GM21526 (cell line): ENCODE data around the gene MRPS34.
"Not testable (repeated sequence)": the region's sequence is repeated elsewhere in the genome, so short reads cannot be mapped to it uniquely, and the experiment has no call there.

ENCODE experiments used
- ATAC-seq: cut with Tn5 transposase; IDR thresholded peaks from one replicate; pipeline ENCODE4 v1.9.1; 2021; ENCODE audit warnings: moderate library complexity; ENCODE audit not compliant: unreplicated experiment, low FRiP score

The MRPS34 gene

GRCh38 chr16:1757714-1758461 lies 15.0 kb downstream of the MRPS34 start:
- no peak for ATAC-seq

GRCh38 chr16:1754204-1754603 lies 18.7 kb downstream of the MRPS34 start:
- ATAC-seq = no peak

DNA sequence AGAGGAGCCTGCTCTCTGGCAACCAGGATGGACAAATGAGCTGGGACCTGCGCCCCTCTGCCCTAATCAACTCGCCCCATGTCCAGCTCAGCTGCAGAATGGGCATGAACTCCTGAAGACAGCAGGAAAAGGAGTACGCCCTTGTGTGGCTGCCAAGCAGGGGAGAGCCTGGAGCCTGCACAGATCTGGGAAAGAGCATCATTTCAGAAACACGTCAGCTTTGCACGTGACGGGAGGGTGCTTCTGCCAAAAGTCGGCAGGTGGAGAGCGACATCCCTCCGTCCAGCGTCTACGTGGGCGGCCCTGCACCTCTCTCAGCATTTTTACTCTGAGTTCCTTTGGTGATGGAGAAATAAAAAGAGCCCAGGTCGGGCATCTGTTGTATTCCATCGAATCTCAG lies 20.1 kb downstream of the MRPS34 start:
- no peak for ATAC-seq

GRCh38 chr16:1751946-1752345 lies 21.0 kb downstream of the MRPS34 start:
- ATAC-seq = no peak

DNA sequence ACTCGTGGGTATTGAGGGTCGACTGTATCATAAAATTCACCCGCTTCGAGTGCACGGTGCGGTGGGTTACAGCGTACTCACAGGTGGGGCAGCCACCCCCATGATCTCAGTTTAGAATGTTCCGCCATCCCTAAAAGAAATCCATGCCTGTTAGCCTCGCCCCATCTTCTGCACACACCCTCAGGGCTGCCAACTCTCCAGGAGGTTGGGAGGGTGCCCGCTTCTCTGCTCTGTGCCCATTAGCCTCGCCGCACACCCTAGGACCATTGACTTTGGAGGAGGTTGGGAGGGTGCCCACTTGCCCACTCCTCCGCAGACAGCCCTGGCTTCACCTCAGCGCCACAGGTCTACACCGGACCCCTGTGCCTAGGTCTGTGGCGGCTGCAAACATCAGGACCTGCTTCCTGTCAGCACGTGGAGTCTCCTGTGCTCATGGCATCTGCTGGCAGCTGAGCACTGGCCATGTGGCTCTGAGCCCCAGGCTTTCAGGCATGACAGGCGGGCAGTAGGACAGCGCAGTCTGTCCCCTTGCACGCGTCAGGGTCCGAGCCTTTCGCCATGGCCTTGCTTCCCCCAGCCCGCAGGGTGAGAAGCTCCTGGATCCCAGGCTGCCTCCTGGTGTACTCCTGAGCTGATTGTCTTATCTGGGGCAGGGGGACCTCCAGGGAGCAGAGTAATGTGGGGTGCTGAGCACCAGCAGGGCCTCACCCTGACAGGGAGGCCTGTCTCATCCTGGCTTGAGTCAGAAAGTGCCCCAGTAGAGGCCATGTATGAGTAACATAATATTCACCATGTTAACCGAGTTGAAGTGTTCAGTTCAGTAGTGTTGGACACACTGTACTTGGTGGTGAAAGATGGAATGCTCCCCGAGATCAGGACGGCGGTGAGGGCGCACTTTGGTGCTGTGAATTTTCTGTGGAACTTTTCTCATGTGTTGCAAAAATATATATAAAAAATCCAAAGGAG lies 23.5 kb downstream of the MRPS34 start:
- ATAC-seq = no peak

- no peak for ATAC-seq
Measured at GRCh38 chr16:1747934-1748333, 25.0 kb downstream of the MRPS34 start.

DNA sequence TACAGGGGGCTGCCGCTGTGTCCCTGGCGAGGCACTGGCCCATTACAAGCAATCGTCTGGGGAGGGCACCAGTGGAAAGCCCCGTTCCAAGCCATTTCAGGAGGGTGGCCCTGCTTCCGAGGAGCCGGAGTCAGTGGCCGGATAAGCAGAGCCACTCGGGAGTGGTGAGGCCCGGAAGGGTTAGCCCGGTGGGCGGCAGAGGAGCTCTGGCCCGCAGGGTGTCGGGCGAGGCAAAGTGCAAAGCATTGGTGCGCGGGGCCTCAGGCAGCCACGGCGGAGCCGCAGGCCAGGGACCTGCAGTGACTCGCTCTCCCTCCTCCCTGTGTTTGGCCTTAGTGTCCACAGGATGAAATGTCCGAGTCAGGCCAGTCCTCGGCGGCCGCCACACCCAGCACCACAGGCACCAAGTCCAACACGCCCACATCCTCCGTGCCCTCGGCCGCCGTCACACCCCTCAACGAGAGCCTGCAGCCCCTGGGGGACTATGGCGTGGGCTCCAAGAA lies 26.2 kb downstream of the MRPS34 start:
- no peak for ATAC-seq

- no peak for ATAC-seq
Measured at GRCh38 chr16:1745900-1746692, 26.8 kb downstream of the MRPS34 start.

DNA sequence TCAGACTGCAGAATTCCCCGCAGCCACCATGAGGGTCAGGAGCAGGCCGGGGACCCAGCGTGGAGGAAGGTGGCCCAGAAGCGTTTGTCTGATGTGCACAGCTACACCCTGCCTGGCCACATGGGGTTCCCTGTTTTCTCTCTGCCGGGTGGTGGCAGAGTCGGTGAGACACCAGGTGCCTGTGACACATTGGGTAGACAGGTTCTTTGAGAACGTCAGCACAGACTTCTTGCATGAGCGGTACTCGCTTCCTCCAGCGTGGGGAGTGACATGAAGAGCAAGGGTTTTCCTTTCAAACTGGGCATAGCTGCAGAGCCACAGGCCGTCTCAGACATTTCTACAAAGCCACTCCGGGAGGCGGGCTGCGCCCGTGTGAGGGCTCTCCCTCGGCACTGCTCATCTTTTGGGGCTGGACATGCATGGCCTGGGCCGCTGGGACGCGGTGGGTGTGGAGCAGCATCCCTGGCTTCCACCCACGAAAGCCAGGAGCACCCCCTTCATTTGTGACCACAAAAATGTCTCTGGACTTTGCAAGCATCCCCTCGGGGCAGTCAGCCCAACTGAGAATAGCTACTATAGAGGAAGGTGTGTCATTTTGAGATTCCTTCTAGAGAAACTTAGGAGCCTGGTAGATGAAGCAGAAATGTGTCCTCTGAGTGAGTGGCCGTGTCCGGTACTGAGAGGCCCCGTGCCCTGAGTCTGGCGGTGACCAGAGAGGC lies 27.6 kb downstream of the MRPS34 start:
- no peak for ATAC-seq

GRCh38 chr16:1744338-1744840 lies 28.5 kb downstream of the MRPS34 start:
- no peak for ATAC-seq

DNA sequence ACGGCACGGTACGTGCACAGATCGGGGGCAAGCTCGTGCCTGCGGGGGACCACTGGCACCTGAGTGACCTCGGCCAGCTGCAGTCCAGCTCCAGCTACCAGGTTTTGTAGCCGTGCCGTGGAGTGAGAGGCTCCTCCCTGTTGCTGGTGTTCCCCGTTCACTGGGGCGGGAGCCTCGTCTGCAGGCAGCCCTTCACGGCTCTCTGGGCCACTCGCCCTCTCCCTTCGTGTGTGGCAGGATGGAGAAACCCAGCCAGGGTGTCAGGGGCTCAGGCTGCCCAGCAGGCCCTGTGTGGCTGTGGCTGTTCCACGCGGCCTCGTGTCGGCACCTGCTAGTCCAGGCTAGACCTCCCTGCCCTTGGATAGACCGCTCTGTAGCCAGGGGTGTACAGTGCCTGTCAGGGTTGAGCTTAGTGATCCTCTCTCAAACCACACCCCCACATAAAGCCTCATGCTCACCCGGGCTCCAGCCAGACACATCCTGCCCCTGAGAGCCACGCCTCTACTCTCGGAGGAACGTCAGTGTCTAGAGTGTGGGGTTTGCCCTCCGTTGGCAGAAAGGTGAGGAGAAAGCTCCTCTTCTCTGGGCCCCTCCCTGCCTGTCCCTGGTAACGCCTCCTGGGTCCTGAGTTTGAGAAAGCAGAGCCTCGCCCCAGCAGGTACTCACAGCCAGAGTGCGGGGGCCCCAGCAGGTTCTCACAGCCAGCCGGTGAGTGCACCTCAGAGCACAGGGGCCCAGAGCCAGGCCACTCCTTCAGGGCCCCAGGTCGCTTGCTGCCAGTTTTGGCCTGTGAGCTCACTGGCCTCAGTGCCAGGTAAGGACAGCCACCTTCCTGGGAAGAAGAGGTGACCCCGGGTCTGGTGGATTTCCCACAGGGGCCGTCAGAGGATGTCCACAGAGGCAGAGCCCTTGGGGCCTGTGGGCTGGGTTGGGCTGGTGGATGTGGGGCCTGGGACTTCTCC lies 29.3 kb downstream of the MRPS34 start:
- no peak for ATAC-seq

DNA sequence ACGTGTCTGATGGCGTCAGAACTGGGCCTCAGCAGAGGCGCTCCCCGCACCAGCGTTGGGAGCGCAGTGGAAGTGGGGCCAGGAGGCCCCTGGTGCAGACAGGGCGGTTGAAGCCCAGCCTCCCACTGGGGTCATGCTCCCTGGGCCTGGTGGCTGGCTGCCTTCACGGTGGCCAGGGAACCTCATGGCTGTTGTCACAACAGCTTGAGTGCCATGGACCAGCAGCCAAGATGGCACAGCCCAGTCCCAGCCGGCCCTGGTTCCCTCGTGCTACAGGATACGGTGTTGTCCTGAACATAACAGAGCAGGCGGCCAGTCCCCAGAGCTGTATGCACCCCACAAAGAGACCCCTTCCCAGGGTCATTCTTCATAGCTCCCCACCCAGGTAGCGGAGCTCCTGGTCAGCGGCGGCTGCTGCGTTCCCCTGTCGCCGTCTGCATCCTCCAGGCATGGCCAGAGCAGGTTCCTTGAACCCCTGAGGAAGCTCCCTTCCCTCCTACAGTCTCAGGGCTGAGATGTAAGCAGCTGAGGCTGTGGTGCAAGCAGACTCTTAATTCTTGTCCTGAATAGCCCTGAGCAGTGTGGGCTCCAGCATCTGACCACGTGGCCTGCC lies 31.3 kb downstream of the MRPS34 start:
- no peak for ATAC-seq

DNA sequence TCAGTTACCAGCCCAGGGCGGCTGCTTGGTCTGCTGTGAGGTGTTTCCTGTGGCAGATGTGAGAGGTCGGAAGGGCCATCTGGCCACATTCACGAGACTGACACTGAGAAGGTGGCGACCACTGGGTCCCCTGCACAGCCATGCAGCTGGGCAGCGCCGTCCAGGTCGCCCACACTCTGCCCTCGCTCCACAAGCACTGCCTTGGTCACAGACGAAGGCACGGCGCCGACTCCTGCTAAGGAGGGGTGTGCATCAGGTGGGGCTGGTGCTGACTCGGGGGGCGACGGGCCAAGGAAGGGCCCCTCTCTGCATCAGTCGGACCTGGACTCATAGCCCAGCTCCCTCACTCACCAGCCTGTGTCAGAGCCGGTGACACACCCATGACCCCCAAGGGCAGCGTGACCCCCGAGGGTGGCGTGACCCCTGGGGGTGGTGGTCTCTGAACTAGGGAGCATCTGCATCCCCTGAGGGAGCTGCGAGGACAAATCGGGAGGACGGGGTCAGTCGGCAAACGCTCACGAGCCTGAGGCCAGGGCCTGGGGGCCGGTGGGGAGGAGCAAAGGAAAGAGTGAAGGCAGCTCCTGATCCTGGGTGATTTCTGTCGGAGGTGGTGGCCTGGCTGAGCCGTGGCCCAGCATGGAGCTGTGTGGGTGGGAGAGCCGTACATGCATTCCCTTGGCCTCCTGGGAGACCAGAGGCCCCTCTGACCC lies 32.0 kb downstream of the MRPS34 start:
- ATAC-seq = no peak

- ATAC-seq = no peak
Measured at GRCh38 chr16:1740234-1740633, 32.7 kb downstream of the MRPS34 start.

DNA sequence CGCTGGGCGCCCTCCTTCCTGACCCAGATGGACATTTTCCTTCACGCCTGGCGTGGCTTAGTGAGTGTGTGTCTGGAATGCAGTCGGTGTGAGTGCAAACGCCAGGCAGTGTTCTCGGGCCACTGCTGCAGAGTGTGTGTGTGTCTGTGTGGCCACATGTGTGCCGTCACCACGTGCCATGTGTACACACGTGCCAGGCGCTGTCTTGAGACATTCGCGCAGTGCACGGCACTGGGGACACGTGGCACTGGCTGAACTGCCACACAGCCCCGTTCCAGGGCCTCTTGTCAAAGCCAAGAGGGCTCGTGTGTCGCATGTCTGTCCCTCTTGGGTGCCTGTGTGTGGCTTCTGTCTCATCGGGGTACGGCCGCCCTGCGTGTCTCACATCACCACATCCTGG lies 38.1 kb downstream of the MRPS34 start:
- ATAC-seq = no peak

DNA sequence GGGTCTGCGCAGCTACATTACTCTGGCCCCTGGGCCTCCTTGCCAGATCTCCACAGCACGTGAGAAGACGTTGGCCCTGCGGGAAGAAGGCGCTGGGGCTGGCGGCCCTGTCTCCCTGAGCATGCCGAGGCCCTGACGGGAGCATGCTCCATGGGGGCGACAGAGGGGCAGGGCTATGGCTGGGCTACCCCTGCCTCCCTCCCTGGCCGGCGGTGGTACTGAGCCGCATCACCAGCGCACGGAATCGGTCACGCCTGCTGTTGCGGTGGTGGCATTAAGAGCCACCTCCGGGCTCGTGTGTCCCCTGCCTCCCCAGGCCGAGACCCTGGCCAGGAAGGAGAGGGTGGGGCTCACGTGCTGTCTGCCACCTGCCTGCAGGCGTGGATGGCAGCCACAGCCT lies 38.8 kb downstream of the MRPS34 start:
- ATAC-seq = no peak

- ATAC-seq = not testable (repeated sequence)
Measured at GRCh38 chr16:1732551-1732987, 40.4 kb downstream of the MRPS34 start.

DNA sequence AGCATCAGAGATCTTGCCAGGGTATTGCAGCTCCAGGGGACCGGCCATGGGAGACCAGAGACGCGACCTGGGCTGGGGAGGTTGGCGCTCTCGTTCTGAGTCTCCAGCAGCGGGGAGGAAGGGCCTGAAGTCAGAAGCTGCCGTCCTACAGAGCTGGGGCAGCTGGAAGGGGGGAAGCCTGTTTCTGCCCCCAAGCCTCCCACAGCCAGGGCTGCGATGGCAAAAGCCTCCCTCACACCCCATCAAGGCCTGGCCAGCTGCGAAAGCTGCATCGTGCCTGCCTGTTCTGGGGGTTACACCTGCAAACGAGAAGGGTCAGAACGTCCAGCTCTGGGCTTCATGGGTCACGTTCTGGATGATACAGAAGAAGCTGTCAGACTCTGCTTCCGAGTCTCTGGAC lies 40.9 kb downstream of the MRPS34 start:
- no peak for ATAC-seq
